ENCODE results near the gene MIP. TPM values are rescaled to one million over a fixed set of nuclear protein-coding genes. Genes with fewer than 3 reads are reported as not detected.
"Not testable (repeated sequence)": the region's sequence is repeated elsewhere in the genome, so short reads cannot be mapped to it uniquely, and the experiment has no call there.

Gene MIP
- not detected for total RNA-seq

- no peak for DNase-seq
Measured at GRCh38 chr12:56454557-56454956, at the start of gene MIP. MIP (minus strand) TSS chr12:56454657; CDS start chr12:56454613, 44 bp downstream.

GRCh38 chr12:56499879-56500278 is 45.4 kb upstream of the MIP start:
- DNase-seq: not testable (repeated sequence)

- DNase-seq: not testable (repeated sequence)
Measured at GRCh38 chr12:56499452-56499851, 45.0 kb upstream of the MIP start.

- not testable (repeated sequence) for DNase-seq
Measured at GRCh38 chr12:56498126-56498902, 43.9 kb upstream of the MIP start.

- peak; percentile 20 for DNase-seq
Measured at GRCh38 chr12:56496704-56497103, 42.2 kb upstream of the MIP start.

GRCh38 chr12:56494481-56494880 is 40.0 kb upstream of the MIP start:
- DNase-seq: not testable (repeated sequence)

- DNase-seq: not testable (repeated sequence)
Measured at GRCh38 chr12:56494106-56494415, 39.6 kb upstream of the MIP start.

- DNase-seq: not testable (repeated sequence)
Measured at GRCh38 chr12:56493409-56494105, 39.1 kb upstream of the MIP start.

GRCh38 chr12:56490360-56490759 is 35.9 kb upstream of the MIP start:
- no peak for DNase-seq

- DNase-seq: peak; percentile 81
Measured at GRCh38 chr12:56488041-56488955, 33.8 kb upstream of the MIP start, which contains the start of gene GLS2. GLS2 (minus strand) TSS chr12:56488161; CDS start chr12:56488118, 43 bp downstream.

GRCh38 chr12:56487448-56488040 is 33.1 kb upstream of the MIP start:
- DNase-seq: peak; percentile 40

GRCh38 chr12:56486694-56487093 is 32.2 kb upstream of the MIP start:
- DNase-seq: no peak

- no peak for DNase-seq
Measured at GRCh38 chr12:56484566-56484965, 30.1 kb upstream of the MIP start.

GRCh38 chr12:56479625-56480024 is 25.2 kb upstream of the MIP start:
- DNase-seq: no peak

- no peak for DNase-seq
Measured at GRCh38 chr12:56477521-56478225, 23.2 kb upstream of the MIP start.

GRCh38 chr12:56476972-56477432 is 22.5 kb upstream of the MIP start:
- no peak for DNase-seq

- DNase-seq: no peak
Measured at GRCh38 chr12:56476143-56476542, 21.7 kb upstream of the MIP start.

- no peak for DNase-seq
Measured at GRCh38 chr12:56474389-56474788, 19.9 kb upstream of the MIP start.

- DNase-seq: no peak
Measured at GRCh38 chr12:56469007-56469930, 14.8 kb upstream of the MIP start.

Measured in tongue (tissue), 2 donors.